ENCODE data around the gene YWHAH. TPM values are rescaled to one million over a fixed set of nuclear protein-coding genes. Genes with fewer than 3 reads are reported as not detected.

Gene YWHAH
- total and polyA plus RNA-seq, 4 donors, result 26.1 to 75.0 (median 42.4) TPM

DNA sequence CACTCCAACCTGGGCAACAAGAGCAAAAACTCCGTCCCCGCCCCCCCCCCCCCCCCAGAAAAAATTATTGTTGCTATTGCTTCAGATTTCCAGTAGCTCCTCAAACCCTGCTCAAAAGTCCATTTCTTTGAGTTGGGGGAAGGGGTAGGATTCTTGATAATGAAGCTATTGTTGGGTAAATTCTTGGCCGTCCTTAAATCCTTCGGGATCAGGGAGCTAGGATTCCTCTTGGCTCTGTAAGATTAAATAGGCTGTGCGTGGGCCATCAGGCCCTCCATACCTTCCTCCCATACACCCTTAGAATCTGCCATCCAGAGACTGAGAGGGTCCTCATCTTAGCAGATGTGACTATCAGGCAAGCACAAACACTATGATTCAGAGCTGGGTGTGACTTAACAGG is 16.4 kb downstream of the YWHAH start:
- 77% methylated on average over 5 of the region's 5 CpGs for WGBS
- Histone ChIP-seq H3K9me3 (ENCODE audit: control insufficient read depth in 4 of 4, low read length in 3 of 4) (no peaks in the 10 kb centered on the region), H3K36me3 (ENCODE audit: control insufficient read depth in 4 of 4, insufficient read depth in 3 of 4, low read depth in 1 of 4, low read length in 3 of 4) (peaks cover 0 to 21% (median 17%) of the 10 kb centered on the region in 4 donors), H3K4me3 (ENCODE audit: low read depth in 1 of 3, low read length in 3 of 3) (no peak overlapping the region), H3K27ac (ENCODE audit: low read depth in 1 of 2, low read length in 2 of 2) (no peak overlapping the region), H3K9ac (ENCODE audit: low read depth in 1 of 2, low read length in 2 of 2) (no peak overlapping the region), H3K4me1 (ENCODE audit: control insufficient read depth in 4 of 4, insufficient read depth in 4 of 4, low read length in 3 of 4) (no peaks in the 10 kb centered on the region), H3K27me3 (ENCODE audit: control insufficient read depth in 4 of 4, insufficient read depth in 4 of 4, low read length in 3 of 4) (no peaks in the 10 kb centered on the region)
- TF ChIP-seq GABPA (IDR thresholded peaks at IDR 0.05 in 1 of 2, conservative IDR thresholded peaks at IDR 0.05 in 1 of 2), result no peak
- TF ChIP-seq TAF1 (conservative IDR thresholded peaks at IDR 0.05), result no peak
- no peak for TF ChIP-seq FOXA2 (IDR thresholded peaks at IDR 0.05)
- TF ChIP-seq, protein P1, sequence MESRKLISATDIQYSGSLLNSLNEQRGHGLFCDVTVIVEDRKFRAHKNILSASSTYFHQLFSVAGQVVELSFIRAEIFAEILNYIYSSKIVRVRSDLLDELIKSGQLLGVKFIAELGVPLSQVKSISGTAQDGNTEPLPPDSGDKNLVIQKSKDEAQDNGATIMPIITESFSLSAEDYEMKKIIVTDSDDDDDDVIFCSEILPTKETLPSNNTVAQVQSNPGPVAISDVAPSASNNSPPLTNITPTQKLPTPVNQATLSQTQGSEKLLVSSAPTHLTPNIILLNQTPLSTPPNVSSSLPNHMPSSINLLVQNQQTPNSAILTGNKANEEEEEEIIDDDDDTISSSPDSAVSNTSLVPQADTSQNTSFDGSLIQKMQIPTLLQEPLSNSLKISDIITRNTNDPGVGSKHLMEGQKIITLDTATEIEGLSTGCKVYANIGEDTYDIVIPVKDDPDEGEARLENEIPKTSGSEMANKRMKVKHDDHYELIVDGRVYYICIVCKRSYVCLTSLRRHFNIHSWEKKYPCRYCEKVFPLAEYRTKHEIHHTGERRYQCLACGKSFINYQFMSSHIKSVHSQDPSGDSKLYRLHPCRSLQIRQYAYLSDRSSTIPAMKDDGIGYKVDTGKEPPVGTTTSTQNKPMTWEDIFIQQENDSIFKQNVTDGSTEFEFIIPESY (IDR thresholded peaks at IDR 0.05), result no peak
- TF ChIP-seq, protein P2, sequence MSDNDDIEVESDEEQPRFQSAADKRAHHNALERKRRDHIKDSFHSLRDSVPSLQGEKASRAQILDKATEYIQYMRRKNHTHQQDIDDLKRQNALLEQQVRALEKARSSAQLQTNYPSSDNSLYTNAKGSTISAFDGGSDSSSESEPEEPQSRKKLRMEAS (IDR thresholded peaks at IDR 0.05), result no peak
- no peak for TF ChIP-seq SP1 (IDR thresholded peaks at IDR 0.05)
- TF ChIP-seq, protein P3, sequence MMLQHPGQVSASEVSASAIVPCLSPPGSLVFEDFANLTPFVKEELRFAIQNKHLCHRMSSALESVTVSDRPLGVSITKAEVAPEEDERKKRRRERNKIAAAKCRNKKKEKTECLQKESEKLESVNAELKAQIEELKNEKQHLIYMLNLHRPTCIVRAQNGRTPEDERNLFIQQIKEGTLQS (IDR thresholded peaks at IDR 0.05), result no peak
- no peak for TF ChIP-seq YY1 (IDR thresholded peaks at IDR 0.05)
- TF ChIP-seq, protein P4, sequence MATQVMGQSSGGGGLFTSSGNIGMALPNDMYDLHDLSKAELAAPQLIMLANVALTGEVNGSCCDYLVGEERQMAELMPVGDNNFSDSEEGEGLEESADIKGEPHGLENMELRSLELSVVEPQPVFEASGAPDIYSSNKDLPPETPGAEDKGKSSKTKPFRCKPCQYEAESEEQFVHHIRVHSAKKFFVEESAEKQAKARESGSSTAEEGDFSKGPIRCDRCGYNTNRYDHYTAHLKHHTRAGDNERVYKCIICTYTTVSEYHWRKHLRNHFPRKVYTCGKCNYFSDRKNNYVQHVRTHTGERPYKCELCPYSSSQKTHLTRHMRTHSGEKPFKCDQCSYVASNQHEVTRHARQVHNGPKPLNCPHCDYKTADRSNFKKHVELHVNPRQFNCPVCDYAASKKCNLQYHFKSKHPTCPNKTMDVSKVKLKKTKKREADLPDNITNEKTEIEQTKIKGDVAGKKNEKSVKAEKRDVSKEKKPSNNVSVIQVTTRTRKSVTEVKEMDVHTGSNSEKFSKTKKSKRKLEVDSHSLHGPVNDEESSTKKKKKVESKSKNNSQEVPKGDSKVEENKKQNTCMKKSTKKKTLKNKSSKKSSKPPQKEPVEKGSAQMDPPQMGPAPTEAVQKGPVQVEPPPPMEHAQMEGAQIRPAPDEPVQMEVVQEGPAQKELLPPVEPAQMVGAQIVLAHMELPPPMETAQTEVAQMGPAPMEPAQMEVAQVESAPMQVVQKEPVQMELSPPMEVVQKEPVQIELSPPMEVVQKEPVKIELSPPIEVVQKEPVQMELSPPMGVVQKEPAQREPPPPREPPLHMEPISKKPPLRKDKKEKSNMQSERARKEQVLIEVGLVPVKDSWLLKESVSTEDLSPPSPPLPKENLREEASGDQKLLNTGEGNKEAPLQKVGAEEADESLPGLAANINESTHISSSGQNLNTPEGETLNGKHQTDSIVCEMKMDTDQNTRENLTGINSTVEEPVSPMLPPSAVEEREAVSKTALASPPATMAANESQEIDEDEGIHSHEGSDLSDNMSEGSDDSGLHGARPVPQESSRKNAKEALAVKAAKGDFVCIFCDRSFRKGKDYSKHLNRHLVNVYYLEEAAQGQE (IDR thresholded peaks at IDR 0.05), result no peak
- TF ChIP-seq RAD21 (IDR thresholded peaks at IDR 0.05), result no peak
- no peak for TF ChIP-seq JUND (IDR thresholded peaks at IDR 0.05)
- no peak for TF ChIP-seq NR2F2 (IDR thresholded peaks at IDR 0.05)
- TF ChIP-seq HNF4G (IDR thresholded peaks at IDR 0.05), result no peak
- TF ChIP-seq HNF4A (conservative IDR thresholded peaks at IDR 0.05), result no peak
- no peak for TF ChIP-seq FOXA1 (IDR thresholded peaks at IDR 0.05)
- no peak for TF ChIP-seq EGR1 (IDR thresholded peaks at IDR 0.05; ENCODE audit: low read depth in 2 of 2)
- TF ChIP-seq, protein P5, sequence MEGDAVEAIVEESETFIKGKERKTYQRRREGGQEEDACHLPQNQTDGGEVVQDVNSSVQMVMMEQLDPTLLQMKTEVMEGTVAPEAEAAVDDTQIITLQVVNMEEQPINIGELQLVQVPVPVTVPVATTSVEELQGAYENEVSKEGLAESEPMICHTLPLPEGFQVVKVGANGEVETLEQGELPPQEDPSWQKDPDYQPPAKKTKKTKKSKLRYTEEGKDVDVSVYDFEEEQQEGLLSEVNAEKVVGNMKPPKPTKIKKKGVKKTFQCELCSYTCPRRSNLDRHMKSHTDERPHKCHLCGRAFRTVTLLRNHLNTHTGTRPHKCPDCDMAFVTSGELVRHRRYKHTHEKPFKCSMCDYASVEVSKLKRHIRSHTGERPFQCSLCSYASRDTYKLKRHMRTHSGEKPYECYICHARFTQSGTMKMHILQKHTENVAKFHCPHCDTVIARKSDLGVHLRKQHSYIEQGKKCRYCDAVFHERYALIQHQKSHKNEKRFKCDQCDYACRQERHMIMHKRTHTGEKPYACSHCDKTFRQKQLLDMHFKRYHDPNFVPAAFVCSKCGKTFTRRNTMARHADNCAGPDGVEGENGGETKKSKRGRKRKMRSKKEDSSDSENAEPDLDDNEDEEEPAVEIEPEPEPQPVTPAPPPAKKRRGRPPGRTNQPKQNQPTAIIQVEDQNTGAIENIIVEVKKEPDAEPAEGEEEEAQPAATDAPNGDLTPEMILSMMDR (IDR thresholded peaks at IDR 0.05; ENCODE audit: low read depth, low read length, missing input control), result no peak
- DNase-seq (ENCODE audit: low spot score), result no peak
